ENCODE data around the gene TRABD.

DNA sequence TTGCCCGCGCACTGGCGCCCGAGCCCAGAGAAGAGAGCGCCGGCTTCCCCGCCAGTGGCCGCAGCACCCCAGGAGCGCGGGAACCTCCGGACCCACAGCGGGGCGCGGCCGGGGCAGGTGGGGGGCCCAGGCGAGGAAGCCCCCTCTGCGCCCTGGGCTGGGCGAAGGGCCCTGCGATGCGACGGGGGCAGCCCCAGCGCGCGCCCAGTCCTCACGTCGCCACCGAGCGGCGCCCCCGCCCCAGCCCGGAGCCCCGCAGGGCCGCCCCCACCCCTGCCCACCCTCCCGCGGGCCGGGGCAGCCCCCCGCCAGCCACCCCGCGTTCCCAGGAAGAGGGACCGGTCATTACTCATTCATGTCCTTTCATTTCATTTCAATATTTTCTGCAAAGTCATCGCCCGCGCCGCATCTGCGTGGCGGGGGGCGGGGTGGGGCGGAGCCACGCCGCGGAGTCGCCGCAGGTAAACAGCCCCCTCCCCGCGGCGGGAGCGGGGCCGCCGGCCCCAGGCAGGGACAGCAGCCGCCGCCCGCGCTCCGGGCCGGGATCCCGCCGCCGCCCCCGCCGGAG lies 15.9 kb upstream of the TRABD start:
- TF ChIP-seq TCF7L2 (IDR thresholded peaks at IDR 0.05; ENCODE audit: low read depth, low read length): no peak
- TF ChIP-seq, protein P1, sequence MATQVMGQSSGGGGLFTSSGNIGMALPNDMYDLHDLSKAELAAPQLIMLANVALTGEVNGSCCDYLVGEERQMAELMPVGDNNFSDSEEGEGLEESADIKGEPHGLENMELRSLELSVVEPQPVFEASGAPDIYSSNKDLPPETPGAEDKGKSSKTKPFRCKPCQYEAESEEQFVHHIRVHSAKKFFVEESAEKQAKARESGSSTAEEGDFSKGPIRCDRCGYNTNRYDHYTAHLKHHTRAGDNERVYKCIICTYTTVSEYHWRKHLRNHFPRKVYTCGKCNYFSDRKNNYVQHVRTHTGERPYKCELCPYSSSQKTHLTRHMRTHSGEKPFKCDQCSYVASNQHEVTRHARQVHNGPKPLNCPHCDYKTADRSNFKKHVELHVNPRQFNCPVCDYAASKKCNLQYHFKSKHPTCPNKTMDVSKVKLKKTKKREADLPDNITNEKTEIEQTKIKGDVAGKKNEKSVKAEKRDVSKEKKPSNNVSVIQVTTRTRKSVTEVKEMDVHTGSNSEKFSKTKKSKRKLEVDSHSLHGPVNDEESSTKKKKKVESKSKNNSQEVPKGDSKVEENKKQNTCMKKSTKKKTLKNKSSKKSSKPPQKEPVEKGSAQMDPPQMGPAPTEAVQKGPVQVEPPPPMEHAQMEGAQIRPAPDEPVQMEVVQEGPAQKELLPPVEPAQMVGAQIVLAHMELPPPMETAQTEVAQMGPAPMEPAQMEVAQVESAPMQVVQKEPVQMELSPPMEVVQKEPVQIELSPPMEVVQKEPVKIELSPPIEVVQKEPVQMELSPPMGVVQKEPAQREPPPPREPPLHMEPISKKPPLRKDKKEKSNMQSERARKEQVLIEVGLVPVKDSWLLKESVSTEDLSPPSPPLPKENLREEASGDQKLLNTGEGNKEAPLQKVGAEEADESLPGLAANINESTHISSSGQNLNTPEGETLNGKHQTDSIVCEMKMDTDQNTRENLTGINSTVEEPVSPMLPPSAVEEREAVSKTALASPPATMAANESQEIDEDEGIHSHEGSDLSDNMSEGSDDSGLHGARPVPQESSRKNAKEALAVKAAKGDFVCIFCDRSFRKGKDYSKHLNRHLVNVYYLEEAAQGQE (IDR thresholded peaks at IDR 0.05; ENCODE audit: insufficient read depth in 1 of 2, low read depth in 2 of 2, low read length in 1 of 2): no peak
